ENCODE data around the gene POLR2H.

- no peak for TF ChIP-seq POLR2AphosphoS5 (IDR thresholded peaks at IDR 0.05)
- no peak for TF ChIP-seq CTCF (IDR thresholded peaks at IDR 0.05)
- TF ChIP-seq POLR2A (IDR thresholded peaks at IDR 0.05): no peak
- TF ChIP-seq EP300 (IDR thresholded peaks at IDR 0.05): no peak
Observed at GRCh38 chr3:184320104-184320445, 41.4 kb upstream of the POLR2H start.
